ENCODE measurements around the gene ITPKB.
A peak's percentile ranks its signal among the peaks of the same experiment; 100 is the strongest.

ITPKB gene

GRCh38 chr1:226629210-226629895, 109.7 kb downstream of the ITPKB start:
- TF ChIP-seq EGR1 (IDR thresholded peaks at IDR 0.05): no peak
- TF ChIP-seq CEBPB (IDR thresholded peaks at IDR 0.05): no peak
- TF ChIP-seq TEAD4 (IDR thresholded peaks at IDR 0.05): no peak
- TF ChIP-seq, protein P1, sequence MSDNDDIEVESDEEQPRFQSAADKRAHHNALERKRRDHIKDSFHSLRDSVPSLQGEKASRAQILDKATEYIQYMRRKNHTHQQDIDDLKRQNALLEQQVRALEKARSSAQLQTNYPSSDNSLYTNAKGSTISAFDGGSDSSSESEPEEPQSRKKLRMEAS (IDR thresholded peaks at IDR 0.05): no peak
- TF ChIP-seq YY1 (IDR thresholded peaks at IDR 0.05; ENCODE audit: low read depth): no peak
- no peak for TF ChIP-seq FOXM1 (IDR thresholded peaks at IDR 0.05; ENCODE audit: borderline replicate concordance, low read depth)
- no peak for TF ChIP-seq TAF1 (IDR thresholded peaks at IDR 0.05; ENCODE audit: low read depth)
- no peak for TF ChIP-seq REST (IDR thresholded peaks at IDR 0.05; ENCODE audit: low read depth)
- TF ChIP-seq NFIC (IDR thresholded peaks at IDR 0.05): no peak

DNA sequence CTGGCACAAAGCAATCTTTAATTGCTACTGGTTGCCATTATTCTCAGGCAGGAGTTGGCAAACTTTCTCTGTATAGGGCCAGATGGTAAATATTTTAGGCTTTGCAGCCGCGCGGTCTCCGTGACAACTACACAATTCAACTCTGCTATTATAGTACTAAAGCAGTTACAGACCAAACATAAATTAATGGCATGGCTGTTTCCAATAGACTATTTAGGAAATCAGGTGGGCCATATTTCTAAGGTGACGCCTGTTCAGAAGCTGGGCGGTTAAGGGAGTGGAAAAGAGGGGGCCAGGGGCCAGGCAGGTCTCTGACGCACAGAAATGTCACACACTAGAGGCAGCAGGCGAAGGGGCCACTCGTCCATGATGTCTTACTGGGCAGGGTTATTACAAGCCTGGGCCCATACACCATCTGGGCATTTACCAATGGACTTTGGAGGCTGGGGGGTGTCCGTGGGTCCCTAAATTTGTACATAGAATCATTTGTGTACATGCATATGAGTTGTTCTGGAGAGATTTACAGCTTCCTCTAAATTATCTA, 110.4 kb downstream of the ITPKB start:
- TF ChIP-seq FOXM1 (IDR thresholded peaks at IDR 0.05; ENCODE audit: borderline replicate concordance, low read depth): no peak
- no peak for TF ChIP-seq CREB1 (IDR thresholded peaks at IDR 0.05; ENCODE audit: low read depth)
- TF ChIP-seq TEAD4 (IDR thresholded peaks at IDR 0.05): no peak
- TF ChIP-seq REST (IDR thresholded peaks at IDR 0.05; ENCODE audit: low read depth): no peak
- TF ChIP-seq RAD21 (IDR thresholded peaks at IDR 0.05; ENCODE audit: low read depth): no peak
- TF ChIP-seq, protein P2, sequence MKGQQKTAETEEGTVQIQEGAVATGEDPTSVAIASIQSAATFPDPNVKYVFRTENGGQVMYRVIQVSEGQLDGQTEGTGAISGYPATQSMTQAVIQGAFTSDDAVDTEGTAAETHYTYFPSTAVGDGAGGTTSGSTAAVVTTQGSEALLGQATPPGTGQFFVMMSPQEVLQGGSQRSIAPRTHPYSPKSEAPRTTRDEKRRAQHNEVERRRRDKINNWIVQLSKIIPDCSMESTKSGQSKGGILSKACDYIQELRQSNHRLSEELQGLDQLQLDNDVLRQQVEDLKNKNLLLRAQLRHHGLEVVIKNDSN (IDR thresholded peaks at IDR 0.05): no peak
- TF ChIP-seq, protein P1 (IDR thresholded peaks at IDR 0.05): no peak

- TF ChIP-seq YY1 (IDR thresholded peaks at IDR 0.05; ENCODE audit: low read depth) (no peak), TEAD4 (IDR thresholded peaks at IDR 0.05) (no peak)
These were observed 111.0 kb downstream of the ITPKB start for GRCh38 chr1:226627924-226628611.

GRCh38 chr1:226627050-226627755, 111.9 kb downstream of the ITPKB start:
- TF ChIP-seq CEBPB (IDR thresholded peaks at IDR 0.05) (no peak), TEAD4 (IDR thresholded peaks at IDR 0.05) (no peak)

- TF ChIP-seq, protein P1 (IDR thresholded peaks at IDR 0.05): peak; percentile 93
- TF ChIP-seq RAD21 (IDR thresholded peaks at IDR 0.05; ENCODE audit: low read depth) (peak; percentile 84), TAF1 (IDR thresholded peaks at IDR 0.05; ENCODE audit: low read depth) (no peak)
- TF ChIP-seq, protein P2 (IDR thresholded peaks at IDR 0.05): peak; percentile 72
These were observed 112.5 kb downstream of the ITPKB start for GRCh38 chr1:226626577-226626956.

DNA sequence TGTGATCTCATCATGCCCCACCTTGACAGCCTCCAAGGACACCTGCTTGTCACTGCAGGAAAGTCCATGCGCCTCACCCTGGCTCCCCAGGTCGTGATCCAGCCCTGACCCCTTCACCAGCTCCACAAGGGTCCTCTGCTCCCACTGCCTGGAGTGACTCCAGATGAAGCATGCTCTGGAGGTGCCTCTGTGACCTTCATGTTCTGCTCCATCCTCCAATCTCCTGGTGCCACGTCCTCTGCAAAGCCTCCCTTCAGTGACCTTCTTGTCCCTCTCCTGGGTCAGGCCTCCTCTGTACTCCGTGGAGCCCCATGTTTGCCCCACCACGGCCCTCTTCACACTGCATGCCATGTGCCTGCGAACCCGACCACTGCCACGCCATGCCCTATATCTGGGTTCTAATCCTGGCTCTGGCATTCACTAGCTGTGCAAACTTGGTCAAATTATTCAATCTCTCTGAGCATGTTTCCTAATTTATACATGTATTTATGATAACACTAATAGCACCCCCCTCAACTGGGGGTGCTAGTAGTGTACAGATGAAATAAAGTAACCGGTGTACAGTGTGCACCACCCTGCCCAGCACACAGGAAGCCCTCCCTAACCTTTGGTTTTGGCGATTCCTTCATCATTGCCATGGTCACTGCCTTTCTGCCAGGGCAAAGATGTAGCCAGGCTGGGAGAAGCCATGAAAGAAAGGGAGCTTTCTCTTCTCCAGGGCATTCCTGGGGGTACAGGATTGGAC, 113.1 kb downstream of the ITPKB start:
- TF ChIP-seq RAD21 (IDR thresholded peaks at IDR 0.05; ENCODE audit: low read depth) (no peak), CREB1 (IDR thresholded peaks at IDR 0.05; ENCODE audit: low read depth) (no peak), TEAD4 (IDR thresholded peaks at IDR 0.05) (no peak), ZBTB7A (IDR thresholded peaks at IDR 0.05; ENCODE audit: low read depth) (no peak), TAF1 (IDR thresholded peaks at IDR 0.05; ENCODE audit: low read depth) (no peak), CEBPB (IDR thresholded peaks at IDR 0.05) (no peak), YY1 (IDR thresholded peaks at IDR 0.05; ENCODE audit: low read depth) (no peak)
